H9 (cell line): ENCODE measurements around the gene RBM18. TPM values are rescaled to one million over a fixed set of nuclear protein-coding genes. Genes with fewer than 3 reads are reported as not detected.

Experiments used
- DNase-seq: peaks from one replicate; pipeline ENCODE4 v3.0.0-alpha.2; 2017
- H2AFZ ChIP-seq: one replicate; pipeline ENCODE4 v1.6.1; 2013; ENCODE audit warnings: mild to moderate bottlenecking, low read length, control low read depth, moderate library complexity
- H2AK5ac ChIP-seq: 2 replicates; pipeline ENCODE4 v1.6.1; 2013; ENCODE audit warnings: low read length, control low read depth, mixed read lengths; ENCODE audit not compliant: insufficient read length
- H2BK120ac ChIP-seq: one replicate; pipeline ENCODE4 v1.6.1; 2013; ENCODE audit warnings: low read depth, mild to moderate bottlenecking, low read length, control low read depth, inconsistent platforms; ENCODE audit not compliant: poor library complexity, severe bottlenecking
- H2BK12ac ChIP-seq: 2 replicates; pipeline ENCODE4 v1.6.1; 2013; ENCODE audit warnings: low read length, control low read depth, mixed read lengths, low read depth; ENCODE audit not compliant: insufficient read length
- H2BK15ac ChIP-seq: 2 replicates; pipeline ENCODE4 v1.6.1; 2013; ENCODE audit warnings: low read depth, low read length, control low read depth
- H2BK20ac ChIP-seq: one replicate; pipeline ENCODE4 v1.6.1; 2013; ENCODE audit warnings: low read depth, mild to moderate bottlenecking, low read length, control low read depth, inconsistent platforms; ENCODE audit not compliant: poor library complexity, severe bottlenecking
- H2BK5ac ChIP-seq: 2 replicates; pipeline ENCODE4 v1.6.1; 2013; ENCODE audit warnings: low read length, control low read depth, mixed read lengths; ENCODE audit not compliant: insufficient read length
- H3K14ac ChIP-seq: 2 replicates; pipeline ENCODE4 v1.6.1; 2013; ENCODE audit warnings: low read length, control low read depth; ENCODE audit not compliant: insufficient read depth
- H3K18ac ChIP-seq: 2 replicates; pipeline ENCODE4 v1.6.1; 2013; ENCODE audit warnings: low read depth, mild to moderate bottlenecking, mixed read lengths, low read length, control low read depth; ENCODE audit not compliant: insufficient read length
- H3K23ac ChIP-seq: 2 replicates; pipeline ENCODE4 v1.6.1; 2013; ENCODE audit warnings: low read length, control low read depth, mixed read lengths, low read depth; ENCODE audit not compliant: insufficient read length
- H3K23me2 ChIP-seq: 2 replicates; pipeline ENCODE4 v1.6.1; 2013; ENCODE audit warnings: low read depth, mild to moderate bottlenecking, mixed read lengths, low read length, control low read depth; ENCODE audit not compliant: insufficient read length, poor library complexity, severe bottlenecking
- H3K27ac ChIP-seq: 2 replicates; pipeline ENCODE4 v1.5.1; 2013; ENCODE audit warnings: low read length, control low read depth, mixed read lengths, low read depth; ENCODE audit not compliant: insufficient read length
- H3K27me3 ChIP-seq: 2 replicates; pipeline ENCODE4 v1.6.1; 2013; ENCODE audit warnings: low read length, control low read depth, inconsistent platforms; ENCODE audit not compliant: insufficient read depth
- H3K4ac ChIP-seq: 2 replicates; pipeline ENCODE4 v1.6.1; 2013; ENCODE audit warnings: low read depth, mild to moderate bottlenecking, control low read depth, inconsistent platforms, low read length, moderate library complexity
- H3K4me1 ChIP-seq: 2 replicates; pipeline ENCODE4 v1.6.1; 2013; ENCODE audit warnings: low read length, control low read depth, inconsistent platforms; ENCODE audit not compliant: insufficient read depth
- H3K4me2 ChIP-seq: 2 replicates; pipeline ENCODE4 v1.6.1; 2013; ENCODE audit warnings: low read length, control low read depth, mixed read lengths; ENCODE audit not compliant: insufficient read length, insufficient read depth
- H3K56ac ChIP-seq: 2 replicates; pipeline ENCODE4 v1.6.1; 2013; ENCODE audit warnings: low read depth, mild to moderate bottlenecking, mixed read lengths, low read length, control low read depth; ENCODE audit not compliant: insufficient read length
- H3K79me1 ChIP-seq: 2 replicates; pipeline ENCODE4 v1.6.1; 2013; ENCODE audit warnings: low read depth, mild to moderate bottlenecking, moderate library complexity, low read length, control low read depth, inconsistent platforms; ENCODE audit not compliant: insufficient read depth, poor library complexity, severe bottlenecking
- H3K79me2 ChIP-seq: 2 replicates; pipeline ENCODE4 v1.6.1; 2013; ENCODE audit warnings: low read length, control low read depth, inconsistent platforms; ENCODE audit not compliant: insufficient read depth
- H3K9ac ChIP-seq: 2 replicates; pipeline ENCODE4 v1.6.1; 2013; ENCODE audit warnings: low read length, control low read depth, mixed read lengths; ENCODE audit not compliant: insufficient read length; ENCODE audit errors: extremely low read depth
- H3K9me3 ChIP-seq: one replicate; pipeline ENCODE4 v1.6.1; 2013; ENCODE audit warnings: low read depth, low read length, inconsistent platforms; ENCODE audit not compliant: control insufficient read depth
- H3T11ph ChIP-seq: one replicate; pipeline ENCODE4 v1.6.1; 2013; ENCODE audit warnings: mild to moderate bottlenecking, low read length, control low read depth, inconsistent platforms
- H4K20me1 ChIP-seq: one replicate; pipeline ENCODE4 v1.6.1; 2013; ENCODE audit not compliant: control insufficient read depth, insufficient read length, insufficient read depth
- H4K5ac ChIP-seq: 2 replicates; pipeline ENCODE4 v1.6.1; 2013; ENCODE audit warnings: low read depth, mild to moderate bottlenecking, mixed read lengths, low read length, control low read depth; ENCODE audit not compliant: insufficient read length
- H4K8ac ChIP-seq: replicated peaks from 2 replicates; pipeline ENCODE4 v1.6.1; 2013; ENCODE audit warnings: low read length, control low read depth, mixed read lengths, low read depth; ENCODE audit not compliant: insufficient read length
- H4K91ac ChIP-seq: 2 replicates; pipeline ENCODE4 v1.6.1; 2013; ENCODE audit warnings: low read depth, mild to moderate bottlenecking, moderate library complexity, mixed read lengths, low read length, control low read depth; ENCODE audit not compliant: insufficient read length
- H3K27ac Mint-ChIP-seq, 3 experiments: 2 replicates in 2 of 3; 3 replicates in 1 of 3; pipeline ENCODE4 v1.8.0; 2020 to 2021; ENCODE audit warnings: mixed read lengths in 3 of 3, mild to moderate bottlenecking in 1 of 3, moderate library complexity in 1 of 3
- H3K27me3 Mint-ChIP-seq: 2 replicates; pipeline ENCODE4 v1.8.0; 2021; ENCODE audit warnings: low read depth, mild to moderate bottlenecking, moderate library complexity, mixed read lengths
- H3K36me3 Mint-ChIP-seq, 3 experiments: 2 replicates in 2 of 3; 3 replicates in 1 of 3; pipeline ENCODE4 v1.8.0; 2020 to 2021; ENCODE audit warnings: low read depth in 3 of 3, mixed read lengths in 3 of 3; ENCODE audit not compliant: insufficient read depth in 1 of 3
- H3K4me1 Mint-ChIP-seq, 2 experiments: 2 replicates each; pipeline ENCODE4 v1.8.0; 2020; ENCODE audit warnings: mixed read lengths in 2 of 2
- H3K4me3 Mint-ChIP-seq, 2 experiments: 2 replicates in 1 of 2; 3 replicates in 1 of 2; pipeline ENCODE4 v1.8.0; 2020 to 2021; ENCODE audit warnings: mild to moderate bottlenecking in 2 of 2, mixed read lengths in 2 of 2, moderate library complexity in 1 of 2
- H3K9me3 Mint-ChIP-seq, 2 experiments: 2 replicates in 1 of 2; 3 replicates in 1 of 2; pipeline ENCODE4 v1.8.0; 2020; ENCODE audit warnings: mild to moderate bottlenecking in 2 of 2, mixed read lengths in 2 of 2, moderate library complexity in 1 of 2
- WGBS: extraction: QIAGEN DNeasy Blood & Tissue Kit; methylation state at CpG from one replicate; pipeline ENCODE4 v1.1.7; 2013; ENCODE audit warnings: missing lambda C conversion rate, low lambda C conversion rate, mixed read lengths; ENCODE audit not compliant: insufficient read length; ENCODE audit errors: extremely low coverage; 5-methylcytosine and 5-hydroxymethylcytosine counted together
- total RNA-seq: library from RNA; stranded (reverse); gene quantifications from 2 replicates; pipeline ENCODE4 v1.2.1, GENCODE V29; 2021
- TF ChIP-seq, protein P1 (sequence below): fragments of 200-600 bp; sonication (generic); conservative IDR thresholded peaks from 3 replicates; pipeline ENCODE4 v1.8.0; 2021; ENCODE audit warnings: antibody characterized with exemption, mild to moderate bottlenecking

RBM18 gene
- total RNA-seq, 1 experiment from 2014 or later: 18.9 TPM

DNA sequence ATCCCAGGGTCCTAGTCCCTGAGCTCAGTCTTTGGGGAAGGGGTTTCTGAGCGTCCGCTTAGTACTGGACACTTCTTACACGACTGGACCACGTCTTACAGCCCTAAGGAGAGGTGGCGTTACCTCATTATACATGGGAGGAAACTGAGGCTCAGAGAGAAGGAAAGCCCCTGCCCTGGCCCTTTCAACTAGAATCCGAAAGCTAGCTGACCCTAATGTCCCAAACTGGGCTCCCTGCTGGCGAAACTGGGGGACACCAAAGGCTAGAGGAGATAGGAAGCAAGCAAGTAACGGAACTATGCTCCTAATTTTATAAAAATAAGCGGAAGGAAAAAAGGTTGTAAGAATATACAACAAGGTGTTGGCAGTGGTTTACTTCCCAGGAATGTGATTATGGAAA lies 50.1 kb downstream of the RBM18 start:
- peaks cover 3 to 6% of the 10 kb centered on the region in 2 experiments for H3K9me3 Mint-ChIP-seq

More for the DNA sequence above, 50.1 kb downstream of the RBM18 start:
- Histone ChIP-seq H3K18ac (no peak overlapping the region), H3K9ac (no peak overlapping the region), H3K23me2 (peaks cover 14% of the 10 kb centered on the region), H3K23ac (no peak overlapping the region), H3K27ac (no peak overlapping the region), H2BK5ac (no peak overlapping the region), H3K9me3 (no peaks in the 10 kb centered on the region), H4K5ac (no peak overlapping the region), H3K56ac (no peak overlapping the region), H3K4ac (no peak overlapping the region), H2BK12ac (no peak overlapping the region), H2BK120ac (no peak overlapping the region), H3T11ph (no peak overlapping the region), H4K20me1 (no peaks in the 10 kb centered on the region), H3K79me2 (no peaks in the 10 kb centered on the region), H3K27me3 (peaks cover 65% of the 10 kb centered on the region), H3K4me1 (no peaks in the 10 kb centered on the region), H3K4me2 (peak overlapping the region; percentile 67), H2BK15ac (no peak overlapping the region), H2AK5ac (no peak overlapping the region), H2AFZ (no peak overlapping the region), H3K14ac (no peak overlapping the region), H2BK20ac (no peak overlapping the region), H4K8ac (no peak overlapping the region), H4K91ac (no peak overlapping the region), H3K79me1 (no peaks in the 10 kb centered on the region)
- Mint-ChIP-seq H3K4me3 (peak overlapping the region; percentile 60 to 83), H3K27me3 (peaks cover 91% of the 10 kb centered on the region), H3K36me3 (peaks cover 0 to 7% (median 0%) of the 10 kb centered on the region in 3 experiments; a peak in 2 of 7 replicates), H3K27ac (no peak overlapping the region; a peak in 1 of 7 replicates), H3K4me1 (peaks cover 17 to 27% of the 10 kb centered on the region in 2 experiments)
- no CpG with 5 or more reads among the region's 9 CpGs for WGBS
- no peak for DNase-seq
- TF ChIP-seq, protein P1, sequence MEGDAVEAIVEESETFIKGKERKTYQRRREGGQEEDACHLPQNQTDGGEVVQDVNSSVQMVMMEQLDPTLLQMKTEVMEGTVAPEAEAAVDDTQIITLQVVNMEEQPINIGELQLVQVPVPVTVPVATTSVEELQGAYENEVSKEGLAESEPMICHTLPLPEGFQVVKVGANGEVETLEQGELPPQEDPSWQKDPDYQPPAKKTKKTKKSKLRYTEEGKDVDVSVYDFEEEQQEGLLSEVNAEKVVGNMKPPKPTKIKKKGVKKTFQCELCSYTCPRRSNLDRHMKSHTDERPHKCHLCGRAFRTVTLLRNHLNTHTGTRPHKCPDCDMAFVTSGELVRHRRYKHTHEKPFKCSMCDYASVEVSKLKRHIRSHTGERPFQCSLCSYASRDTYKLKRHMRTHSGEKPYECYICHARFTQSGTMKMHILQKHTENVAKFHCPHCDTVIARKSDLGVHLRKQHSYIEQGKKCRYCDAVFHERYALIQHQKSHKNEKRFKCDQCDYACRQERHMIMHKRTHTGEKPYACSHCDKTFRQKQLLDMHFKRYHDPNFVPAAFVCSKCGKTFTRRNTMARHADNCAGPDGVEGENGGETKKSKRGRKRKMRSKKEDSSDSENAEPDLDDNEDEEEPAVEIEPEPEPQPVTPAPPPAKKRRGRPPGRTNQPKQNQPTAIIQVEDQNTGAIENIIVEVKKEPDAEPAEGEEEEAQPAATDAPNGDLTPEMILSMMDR: no peak
